Fibroblast of lung (primary cell): ENCODE results near the gene NOXO1. TPM values are rescaled to one million over a fixed set of nuclear protein-coding genes. Genes with fewer than 3 reads are reported as not detected.

ENCODE experiments used
- DNase-seq, 2 donors: peaks; one replicate each; pipeline versions ENCODE4 v3.0.0 to v3.0.0-alpha.2; 2010; ENCODE audit warnings: low read depth in 2 of 2
- H2AFZ ChIP-seq: 2 replicates; pipeline ENCODE4 v1.5.1; 2012; ENCODE audit warnings: low read length, control low read depth, inconsistent platforms
- H3K27ac ChIP-seq: 2 replicates; pipeline ENCODE4 v1.5.1; 2011; ENCODE audit warnings: low read length, control low read depth; ENCODE audit not compliant: insufficient read depth
- H3K27me3 ChIP-seq: 2 replicates; pipeline ENCODE4 v1.5.1; 2011; ENCODE audit warnings: mild to moderate bottlenecking, low read length; ENCODE audit not compliant: control insufficient read depth, insufficient read depth
- H3K36me3 ChIP-seq: 2 replicates; pipeline ENCODE4 v1.5.1; 2011; ENCODE audit warnings: low read length; ENCODE audit not compliant: control insufficient read depth, insufficient read depth
- H3K4me1 ChIP-seq: 2 replicates; pipeline ENCODE4 v1.5.1; 2011; ENCODE audit warnings: low read length; ENCODE audit not compliant: control insufficient read depth, insufficient read depth; ENCODE audit errors: extremely low read depth
- H3K4me2 ChIP-seq: 2 replicates; pipeline ENCODE4 v1.5.1; 2011; ENCODE audit warnings: low read length, control low read depth; ENCODE audit not compliant: insufficient read depth; ENCODE audit errors: extremely low read depth
- H3K4me3 ChIP-seq, 4 experiments: fragments of 200-600 bp in 1 of 4; sonication (generic) in 1 of 4; replicated peaks in 1 of 4; 2 replicates each; pipeline ENCODE4 v1.5.1; 2011 to 2016; ENCODE audit warnings: low read length in 4 of 4, low read depth in 3 of 4, mild to moderate bottlenecking in 3 of 4, control low read depth in 2 of 4, inconsistent platforms in 1 of 4, mixed read lengths in 1 of 4; ENCODE audit not compliant: insufficient read depth in 1 of 4; ENCODE audit errors: control extremely low read depth in 1 of 4
- H3K79me2 ChIP-seq: 2 replicates; pipeline ENCODE4 v1.5.1; 2012; ENCODE audit warnings: mild to moderate bottlenecking, low read length, inconsistent platforms; ENCODE audit not compliant: control insufficient read depth, insufficient read depth
- H3K9ac ChIP-seq: 2 replicates; pipeline ENCODE4 v1.5.1; 2011; ENCODE audit warnings: mild to moderate bottlenecking, low read length, control low read depth; ENCODE audit not compliant: insufficient read depth
- H3K9me3 ChIP-seq: 2 replicates; pipeline ENCODE4 v1.5.1; 2012; ENCODE audit warnings: low read depth, low read length; ENCODE audit not compliant: control insufficient read depth, insufficient read depth
- H4K20me1 ChIP-seq: 2 replicates; pipeline ENCODE4 v1.5.1; 2011; ENCODE audit warnings: low read length; ENCODE audit not compliant: control insufficient read depth, insufficient read depth; ENCODE audit errors: extremely low read depth
- EZH2 ChIP-seq: IDR thresholded peaks from 2 replicates; pipeline ENCODE4 v1.5.1; 2012; ENCODE audit warnings: low read length, control low read depth, mild to moderate bottlenecking; ENCODE audit errors: missing control alignments
- polyA plus RNA-seq, 2 donors: library from polyadenylated mRNA; depleted of rRNA in 1 of 2; stranded (reverse) in 1 of 2; unstranded in 1 of 2; fragments of >200 nt; gene quantifications; 2 replicates each; pipeline ENCODE4 v1.2.1, GENCODE V29; 2011 to 2012; ENCODE audit warnings: missing spikeins in 1 of 2
- total RNA-seq: library from RNA; depleted of rRNA; stranded (reverse); fragments of >200 nt; gene quantifications from 2 replicates; pipeline ENCODE4 v1.2.1, GENCODE V29; 2014
- TF ChIP-seq, protein P1 (sequence below), 2 donors: IDR thresholded peaks in 1 of 2; conservative IDR thresholded peaks in 1 of 2; 1 replicate in 1 of 2; 2 replicates in 1 of 2; pipeline ENCODE4 v1.5.1; 2011 to 2012; ENCODE audit warnings: low read length in 2 of 2, control low read depth in 1 of 2, inconsistent platforms in 1 of 2, low read depth in 1 of 2, mild to moderate bottlenecking in 1 of 2

Gene NOXO1
- total and polyA plus RNA-seq, 2 donors (not counting 1 experiment from before 2014, with no cell fraction given) = 0.03 TPM; not detected in 1

- no peaks in the 10 kb centered on the region for H4K20me1 ChIP-seq
- H3K9ac ChIP-seq = no peak overlapping the region
- H3K4me1 ChIP-seq = peaks cover 3% of the 10 kb centered on the region
- H3K79me2 ChIP-seq = no peaks in the 10 kb centered on the region
- no peaks in the 10 kb centered on the region for H3K9me3 ChIP-seq
- no peak for DNase-seq
- TF ChIP-seq, protein P1, sequence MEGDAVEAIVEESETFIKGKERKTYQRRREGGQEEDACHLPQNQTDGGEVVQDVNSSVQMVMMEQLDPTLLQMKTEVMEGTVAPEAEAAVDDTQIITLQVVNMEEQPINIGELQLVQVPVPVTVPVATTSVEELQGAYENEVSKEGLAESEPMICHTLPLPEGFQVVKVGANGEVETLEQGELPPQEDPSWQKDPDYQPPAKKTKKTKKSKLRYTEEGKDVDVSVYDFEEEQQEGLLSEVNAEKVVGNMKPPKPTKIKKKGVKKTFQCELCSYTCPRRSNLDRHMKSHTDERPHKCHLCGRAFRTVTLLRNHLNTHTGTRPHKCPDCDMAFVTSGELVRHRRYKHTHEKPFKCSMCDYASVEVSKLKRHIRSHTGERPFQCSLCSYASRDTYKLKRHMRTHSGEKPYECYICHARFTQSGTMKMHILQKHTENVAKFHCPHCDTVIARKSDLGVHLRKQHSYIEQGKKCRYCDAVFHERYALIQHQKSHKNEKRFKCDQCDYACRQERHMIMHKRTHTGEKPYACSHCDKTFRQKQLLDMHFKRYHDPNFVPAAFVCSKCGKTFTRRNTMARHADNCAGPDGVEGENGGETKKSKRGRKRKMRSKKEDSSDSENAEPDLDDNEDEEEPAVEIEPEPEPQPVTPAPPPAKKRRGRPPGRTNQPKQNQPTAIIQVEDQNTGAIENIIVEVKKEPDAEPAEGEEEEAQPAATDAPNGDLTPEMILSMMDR (conservative IDR thresholded peaks at IDR 0.05 in 1 of 2, IDR thresholded peaks at IDR 0.05 in 1 of 2; ENCODE audit: low read depth in 1 of 2, low read length in 2 of 2) = peak; percentile 39 to 43
- no peak for TF ChIP-seq EZH2
- H3K4me2 ChIP-seq = no peak overlapping the region
- H3K27me3 ChIP-seq = peaks cover 8% of the 10 kb centered on the region
- H3K36me3 ChIP-seq = no peaks in the 10 kb centered on the region
- no peak overlapping the region for H3K27ac ChIP-seq
- H3K4me3 ChIP-seq = no peak overlapping the region
- H2AFZ ChIP-seq = no peak overlapping the region
Observed at GRCh38 chr16:2016407-2016922, 35.2 kb upstream of the NOXO1 start.

- no peak overlapping the region for H2AFZ ChIP-seq
- peaks cover 8% of the 10 kb centered on the region for H3K27me3 ChIP-seq
- H4K20me1 ChIP-seq = no peaks in the 10 kb centered on the region
- no peaks in the 10 kb centered on the region for H3K79me2 ChIP-seq
- H3K9ac ChIP-seq = no peak overlapping the region
- no peak overlapping the region for H3K27ac ChIP-seq
- TF ChIP-seq EZH2 = no peak
- TF ChIP-seq, protein P1 (conservative IDR thresholded peaks at IDR 0.05 in 1 of 2, IDR thresholded peaks at IDR 0.05 in 1 of 2; ENCODE audit: low read depth in 1 of 2, low read length in 2 of 2) = no peak
- H3K4me2 ChIP-seq = no peak overlapping the region
- no peaks in the 10 kb centered on the region for H3K9me3 ChIP-seq
- H3K4me1 ChIP-seq = peaks cover 3% of the 10 kb centered on the region
- H3K36me3 ChIP-seq = no peaks in the 10 kb centered on the region
- no peak overlapping the region for H3K4me3 ChIP-seq
- DNase-seq = no peak
Observed at GRCh38 chr16:2015947-2016208, 34.6 kb upstream of the NOXO1 start.

DNA sequence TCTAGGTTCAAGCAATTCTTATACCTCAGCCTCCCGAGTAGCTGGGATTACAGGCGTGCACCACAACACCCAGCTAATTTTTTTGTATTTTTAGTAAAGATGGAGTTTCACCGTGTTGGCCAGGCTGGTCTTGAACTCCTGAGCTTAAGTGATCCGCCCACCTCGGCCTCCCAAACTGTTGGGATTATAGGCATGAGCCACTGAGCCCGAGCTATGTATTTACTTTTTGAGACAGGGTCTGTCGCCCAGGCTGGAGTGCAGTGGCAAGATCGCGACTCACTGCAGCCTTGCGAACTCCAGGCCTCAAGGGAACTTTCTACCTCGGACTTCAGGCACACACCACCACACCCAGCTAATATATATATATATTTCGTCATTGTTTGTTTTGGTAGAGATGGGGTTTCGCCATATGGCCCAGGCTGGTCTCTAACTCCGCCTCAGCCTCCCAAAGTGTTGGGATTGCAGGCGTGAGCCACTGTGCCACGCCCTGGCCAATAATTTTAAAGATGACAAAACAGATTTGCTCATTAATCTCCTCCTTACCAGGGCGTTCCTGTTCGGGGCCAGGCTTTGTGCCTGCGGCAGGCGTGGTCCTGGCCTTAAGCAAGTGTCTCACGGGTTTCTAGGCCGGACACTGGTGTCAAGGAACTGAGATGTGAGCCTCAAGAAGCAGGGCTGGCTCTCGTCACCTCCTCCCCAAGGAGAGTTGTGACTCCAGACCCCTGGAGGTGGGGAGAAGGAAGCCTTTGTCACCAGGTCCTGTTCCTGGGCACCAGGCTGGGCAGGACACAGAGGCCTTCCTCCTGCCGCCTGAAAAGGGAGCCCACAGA lies 34.1 kb upstream of the NOXO1 start:
- Histone ChIP-seq H3K79me2 (no peaks in the 10 kb centered on the region), H3K27ac (no peak overlapping the region), H3K4me3 (no peak overlapping the region), H3K36me3 (no peaks in the 10 kb centered on the region), H3K9ac (no peak overlapping the region), H4K20me1 (no peaks in the 10 kb centered on the region), H3K4me1 (peaks cover 6% of the 10 kb centered on the region), H2AFZ (no peak overlapping the region), H3K4me2 (no peak overlapping the region), H3K9me3 (no peaks in the 10 kb centered on the region), H3K27me3 (peaks cover 5% of the 10 kb centered on the region)
- peak in 1 of 2 donors; percentile 93 for DNase-seq
- no peak for TF ChIP-seq EZH2
- TF ChIP-seq, protein P1 (conservative IDR thresholded peaks at IDR 0.05 in 1 of 2, IDR thresholded peaks at IDR 0.05 in 1 of 2; ENCODE audit: low read depth in 1 of 2, low read length in 2 of 2) = no peak
